AG10803 (cell line): ENCODE measurements around the gene EPHX1.
"Not testable (repeated sequence)": the region's sequence is repeated elsewhere in the genome, so short reads cannot be mapped to it uniquely, and the experiment has no call there.

Experiments
- DNase-seq: peaks from one replicate; pipeline ENCODE4 v3.0.0; 2010; ENCODE audit warnings: low read depth
- H3K4me3 ChIP-seq: 2 replicates; pipeline ENCODE4 v1.5.1; 2011; ENCODE audit warnings: mild to moderate bottlenecking, low read length, control low read depth
- CTCF ChIP-seq: conservative IDR thresholded peaks from 2 replicates; pipeline ENCODE4 v1.5.1; 2011; ENCODE audit warnings: mild to moderate bottlenecking, low read length, control low read depth, inconsistent platforms

EPHX1 gene

GRCh38 chr1:225809842-225810578, at the start of gene EPHX1:
TSS of gene EPHX1 (plus strand) at chr1:225810124. CDS start at chr1:225828730, 18,606 bp downstream.
- H3K4me3 ChIP-seq, result peak within 1 kb of the TSS; percentile 74
- peak; percentile 35 for TF ChIP-seq CTCF
- DNase-seq, result peak; percentile 80

GRCh38 chr1:225760531-225760930, 49.4 kb upstream of the EPHX1 start:
- no peak overlapping the region for H3K4me3 ChIP-seq
- no peak for TF ChIP-seq CTCF
- no peak for DNase-seq

- peak; percentile 69 for DNase-seq
- not testable (repeated sequence) for H3K4me3 ChIP-seq
Observed at GRCh38 chr1:225761395-225761794, 48.5 kb upstream of the EPHX1 start.

GRCh38 chr1:225762002-225762441, 47.9 kb upstream of the EPHX1 start:
- H3K4me3 ChIP-seq, result no peak overlapping the region
- no peak for DNase-seq
- no peak for TF ChIP-seq CTCF

- no peak overlapping the region for H3K4me3 ChIP-seq
- no peak for DNase-seq
- no peak for TF ChIP-seq CTCF
Observed at GRCh38 chr1:225762444-225762843, 47.5 kb upstream of the EPHX1 start.

- no peak overlapping the region for H3K4me3 ChIP-seq
- no peak for TF ChIP-seq CTCF
- DNase-seq, result peak; percentile 58
Observed at GRCh38 chr1:225763716-225764548, 46.0 kb upstream of the EPHX1 start.

- DNase-seq, result no peak
- no peak overlapping the region for H3K4me3 ChIP-seq
- no peak for TF ChIP-seq CTCF
Observed at GRCh38 chr1:225765982-225766674, 43.8 kb upstream of the EPHX1 start.
